GM21423 (cell line): ENCODE measurements around the gene TCEA3.

Source experiments
- ATAC-seq: cut with Tn5 transposase; IDR thresholded peaks from one replicate; pipeline ENCODE4 v1.9.1; 2021; ENCODE audit warnings: mild to moderate bottlenecking, moderate library complexity; ENCODE audit not compliant: unreplicated experiment

The TCEA3 gene

DNA sequence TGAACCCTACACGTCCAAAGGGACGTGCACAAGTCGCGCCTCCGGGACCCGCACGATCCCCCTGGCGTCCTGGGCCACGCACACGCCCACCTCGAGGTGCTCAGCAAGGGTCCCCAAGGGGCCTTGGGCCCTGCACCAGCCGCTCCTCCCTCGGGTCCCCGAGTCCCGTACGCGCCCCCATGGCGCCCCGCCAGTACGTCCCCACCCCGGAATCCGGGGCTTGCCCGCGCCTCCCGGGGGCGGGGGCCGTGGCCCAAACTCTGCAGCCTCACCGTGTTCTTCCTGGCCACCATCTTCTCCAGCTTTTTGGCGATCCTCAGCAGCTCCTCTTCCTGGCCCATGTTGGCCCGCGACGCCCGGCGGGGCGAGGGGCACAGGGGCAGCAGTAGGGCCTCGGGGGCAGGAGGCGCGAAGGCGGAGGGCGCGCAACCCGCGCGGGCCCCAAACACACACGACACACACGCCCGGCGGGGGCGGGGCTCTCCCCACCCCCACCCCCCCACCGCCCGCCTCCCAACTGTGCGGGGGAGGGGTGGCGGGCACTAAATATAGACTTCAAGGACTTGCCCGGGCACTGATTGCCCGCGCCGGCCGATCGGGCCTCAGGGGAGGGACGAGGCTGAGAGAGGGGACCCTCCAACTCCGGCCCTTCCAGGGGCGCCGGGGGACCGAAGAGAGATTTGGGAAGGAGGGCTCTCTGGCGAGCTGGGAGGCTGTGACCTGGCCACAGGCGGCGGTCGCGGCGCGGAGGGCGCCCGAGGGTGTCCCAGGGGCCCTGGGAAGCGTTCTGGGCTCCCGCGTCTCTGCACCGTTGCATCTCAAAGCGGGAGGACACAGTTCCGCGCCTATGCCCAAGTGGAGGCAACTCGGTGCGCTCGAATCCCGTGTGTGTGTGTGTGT is at the start of gene TCEA3:
Gene TCEA3, minus strand, starts transcription at position 456 of the 900 bp plus-strand sequence. Its CDS starts 115 bp downstream, at position 341.
- ATAC-seq: no peak

DNA sequence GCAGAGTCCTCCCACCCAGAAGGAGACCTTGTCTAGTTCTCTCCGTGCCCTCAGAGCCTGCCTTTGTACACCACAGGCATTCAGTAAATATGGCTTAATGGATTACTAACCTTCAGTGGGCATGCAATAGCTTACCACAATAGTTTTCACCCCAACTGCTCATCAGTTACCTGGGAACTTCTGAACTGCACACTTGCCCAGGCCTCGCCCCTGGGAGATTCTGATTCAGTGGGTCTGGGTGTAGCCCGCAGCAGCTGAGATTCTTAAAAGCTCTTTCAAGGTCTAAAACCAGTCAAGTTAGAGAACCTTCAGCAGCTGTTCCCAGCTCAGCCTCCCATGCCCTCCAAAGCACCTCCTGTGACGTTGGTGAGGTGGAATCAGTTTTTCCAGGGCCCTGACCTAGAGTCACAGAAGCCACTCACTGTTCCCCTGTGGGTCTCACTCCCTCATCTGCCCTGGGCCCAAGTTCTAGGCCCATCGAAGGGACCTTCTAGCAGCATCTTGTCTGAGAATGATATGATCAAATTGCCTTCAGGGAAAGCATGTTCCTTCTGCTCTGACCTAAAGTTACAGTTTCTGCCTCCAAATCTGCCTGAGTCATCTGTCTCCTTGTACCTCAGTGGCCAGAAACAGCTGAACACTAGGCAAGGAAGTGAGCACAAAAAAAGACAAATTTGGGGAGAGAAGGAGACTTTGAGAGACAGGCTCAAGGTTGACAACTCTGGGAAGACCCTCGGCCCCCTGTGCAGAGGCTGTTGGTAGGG is 48.7 kb upstream of the TCEA3 start:
- no peak for ATAC-seq

GRCh38 chr1:23472351-23473036 is 47.9 kb upstream of the TCEA3 start:
- ATAC-seq: no peak

DNA sequence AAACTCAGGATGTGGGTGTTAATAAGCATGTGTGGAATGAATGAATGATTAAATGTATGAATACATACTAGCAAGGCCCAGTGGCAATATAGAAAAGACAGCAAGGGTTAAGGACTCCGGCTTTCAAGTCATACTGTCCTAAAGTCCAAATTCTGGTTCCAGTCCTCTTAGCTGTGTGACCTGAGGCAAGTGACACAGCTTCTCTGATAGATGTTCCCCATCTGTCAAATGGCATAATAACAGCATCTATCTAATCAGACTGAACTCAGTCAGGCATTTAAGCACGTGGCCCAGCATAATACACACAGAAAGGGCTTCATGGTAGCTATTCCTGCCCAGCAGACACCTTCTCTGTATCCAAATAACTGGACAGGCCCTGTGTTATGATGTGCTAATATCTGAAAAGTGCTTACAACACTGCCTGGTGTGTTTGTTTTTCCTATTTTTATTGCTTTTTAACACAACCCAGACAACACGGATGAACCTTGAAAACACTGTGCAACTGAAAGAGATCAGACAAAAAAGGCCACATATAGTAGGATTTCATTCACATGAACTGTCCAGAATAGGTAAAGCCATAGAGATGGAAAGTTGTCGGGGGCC is 47.0 kb upstream of the TCEA3 start:
- ATAC-seq: no peak

GRCh38 chr1:23470282-23471070 is 45.9 kb upstream of the TCEA3 start:
- no peak for ATAC-seq

DNA sequence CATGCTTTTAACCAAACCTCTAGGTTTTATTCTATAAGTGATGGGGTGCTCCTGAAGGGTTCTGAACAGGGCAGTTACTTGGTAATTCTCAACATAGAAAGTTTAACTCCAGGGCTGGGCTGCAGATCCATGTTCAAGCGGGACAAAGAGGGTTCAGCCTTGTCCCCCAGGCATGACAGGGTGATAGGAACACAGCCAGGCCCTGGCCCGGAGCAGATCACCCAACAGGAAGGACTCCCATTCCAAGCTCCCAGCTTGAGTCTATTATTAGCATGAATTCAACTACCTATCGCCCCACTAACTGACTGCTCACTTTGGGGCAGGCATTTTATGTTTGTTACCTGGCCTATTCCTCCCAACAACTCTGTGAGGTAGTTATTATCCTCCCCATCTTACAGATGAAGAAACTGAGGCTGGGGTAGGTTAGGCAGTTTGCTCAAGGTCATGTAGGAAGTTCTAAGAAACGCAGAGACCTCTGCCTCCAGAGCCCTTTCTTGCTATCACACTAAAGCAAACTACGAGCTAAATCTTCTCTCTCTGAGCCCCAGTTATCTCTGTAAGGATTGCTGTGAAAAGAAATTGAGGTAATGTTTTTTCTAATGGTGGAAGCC is 44.9 kb upstream of the TCEA3 start:
- no peak for ATAC-seq

GRCh38 chr1:23466423-23466989 is 42.0 kb upstream of the TCEA3 start:
- no peak for ATAC-seq

GRCh38 chr1:23463286-23463685 is 38.7 kb upstream of the TCEA3 start:
- no peak for ATAC-seq

DNA sequence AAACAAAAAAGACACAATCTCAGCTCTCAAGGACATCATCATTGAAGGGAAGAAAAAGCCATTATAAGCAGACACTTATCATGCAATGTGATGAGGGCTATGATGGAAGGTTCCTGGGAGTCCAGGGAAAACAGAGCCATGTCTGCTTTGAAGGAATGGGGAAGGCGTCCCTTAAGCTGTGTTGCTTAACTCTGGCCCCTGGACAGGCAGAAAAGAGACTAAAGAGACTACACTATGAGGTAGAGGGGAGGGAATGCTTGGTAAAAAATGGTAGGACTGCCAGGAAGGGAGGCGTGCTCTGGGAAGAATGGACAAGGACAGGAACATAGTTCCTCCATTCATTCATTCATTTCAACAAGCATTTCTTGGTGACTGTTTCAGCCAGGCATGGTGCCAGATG is 38.2 kb upstream of the TCEA3 start:
- ATAC-seq: no peak

DNA sequence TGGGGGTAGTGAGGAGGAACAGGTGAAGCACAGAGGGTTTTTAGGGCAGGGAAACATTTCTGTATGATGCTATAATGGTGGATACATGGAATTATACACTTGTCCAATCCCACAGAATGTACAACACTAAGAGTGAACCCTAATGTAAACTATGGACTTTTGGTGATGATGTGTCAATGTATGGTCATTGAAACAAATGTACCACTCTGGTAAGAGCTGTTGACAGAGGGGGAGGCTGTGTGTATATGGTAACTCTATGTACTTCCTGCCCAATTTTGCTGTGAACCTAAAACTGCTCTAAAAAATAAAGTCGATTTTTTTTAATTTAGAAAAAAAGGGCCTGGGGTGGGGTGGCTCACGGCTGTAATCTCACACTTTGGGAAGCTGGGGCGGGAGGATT is 36.5 kb upstream of the TCEA3 start:
- ATAC-seq: no peak

- no peak for ATAC-seq
Observed at GRCh38 chr1:23460519-23460918, 36.0 kb upstream of the TCEA3 start.

DNA sequence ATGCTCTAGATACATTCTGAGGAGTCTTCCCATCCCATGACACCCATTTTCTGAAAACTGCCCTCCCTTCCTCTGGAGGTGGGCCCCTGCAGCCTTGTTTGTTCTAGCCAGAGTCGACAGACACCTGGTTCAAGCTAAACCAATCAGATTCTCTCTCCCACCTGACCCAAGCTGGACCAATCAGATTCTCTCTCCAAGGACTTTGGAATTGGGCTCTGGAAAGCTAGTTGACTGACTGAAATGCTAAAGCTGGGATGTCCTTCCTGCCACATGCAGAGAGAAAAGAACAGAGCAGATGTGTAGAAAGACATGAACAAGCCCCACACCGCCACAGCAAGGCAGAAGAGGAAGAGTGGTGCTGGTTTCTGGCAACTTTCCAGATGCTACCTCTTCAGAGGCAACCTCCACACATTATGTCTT is 34.8 kb upstream of the TCEA3 start:
- ATAC-seq: no peak

GRCh38 chr1:23456226-23456625 is 31.7 kb upstream of the TCEA3 start:
- no peak for ATAC-seq

- no peak for ATAC-seq
Observed at GRCh38 chr1:23453455-23454000, 29.0 kb upstream of the TCEA3 start.

- no peak for ATAC-seq
Observed at GRCh38 chr1:23452011-23452411, 27.5 kb upstream of the TCEA3 start.

- no peak for ATAC-seq
Observed at GRCh38 chr1:23451441-23451840, 26.9 kb upstream of the TCEA3 start.

GRCh38 chr1:23450894-23451293 is 26.3 kb upstream of the TCEA3 start:
- ATAC-seq: no peak

DNA sequence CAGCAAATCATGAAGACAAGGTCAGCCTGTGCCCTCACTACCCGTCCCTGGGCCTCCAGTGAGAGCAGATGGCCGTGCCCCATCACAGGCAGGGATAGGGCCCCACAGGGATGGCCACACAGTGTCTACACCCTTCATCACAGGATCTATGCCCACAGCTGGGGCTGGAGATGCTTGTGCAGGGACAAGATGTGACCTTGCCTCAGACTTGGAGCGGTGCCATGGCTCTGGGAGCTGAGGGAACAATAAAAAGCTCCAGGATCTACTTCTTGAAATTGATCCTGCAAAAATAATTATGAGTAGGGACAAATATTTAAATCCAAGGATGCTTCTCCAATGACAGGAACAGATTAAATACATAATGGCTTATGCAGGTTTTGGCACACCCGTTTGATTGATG is 25.4 kb upstream of the TCEA3 start:
- ATAC-seq: no peak

DNA sequence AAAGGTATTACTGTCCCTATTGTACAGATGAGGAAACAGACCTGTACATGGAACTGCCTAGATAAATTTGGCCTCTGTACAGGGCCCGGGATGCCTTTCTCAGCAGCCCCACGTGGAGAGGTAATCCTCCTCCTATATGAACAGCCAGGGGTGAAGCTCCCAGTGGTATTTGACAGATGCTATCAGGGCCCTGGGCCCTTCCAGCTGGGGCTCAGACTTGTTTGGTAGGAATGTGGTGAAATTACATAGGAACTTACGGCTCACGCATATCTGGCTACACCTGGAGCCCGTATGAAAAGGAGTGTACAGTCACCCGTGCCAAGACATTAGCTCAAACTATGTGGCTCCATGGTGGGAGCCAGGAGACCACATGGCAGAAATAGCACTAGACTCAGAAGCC is 24.8 kb upstream of the TCEA3 start:
- no peak for ATAC-seq
